Body of pancreas (tissue), 4 donors: ENCODE data around the gene AHCTF1.

Experiments
- CTCF ChIP-seq, 7 experiments: fragments of 450-650 bp in 4 of 7; fragments of 200-600 bp in 3 of 7; sonication (generic) in 3 of 7; IDR thresholded peaks; one replicate each; pipeline ENCODE4 v1.5.1; 2016 to 2019; ENCODE audit warnings: antibody characterized with exemption in 7 of 7
- POLR2A ChIP-seq, 3 donors: fragments of 450-650 bp; IDR thresholded peaks; one replicate each; pipeline ENCODE4 v1.6.1; 2016; ENCODE audit warnings: antibody characterized with exemption in 3 of 3, mild to moderate bottlenecking in 2 of 3

- TF ChIP-seq CTCF (IDR thresholded peaks at IDR 0.05) (no peak), POLR2A (IDR thresholded peaks at IDR 0.05) (no peak)
Measured at GRCh38 chr1:246800756-246801155, 131.0 kb downstream of the AHCTF1 start.
